ENCODE results near the gene TGM6. TPM values are rescaled to one million over a fixed set of nuclear protein-coding genes. Genes with fewer than 3 reads are reported as not detected.

Gene TGM6
- total and polyA plus RNA-seq, 9 donors = not detected

GRCh38 chr20:2473516-2473915, 92.8 kb downstream of the TGM6 start:
- TF ChIP-seq CTCF (IDR thresholded peaks at IDR 0.05) (no peak), EP300 (IDR thresholded peaks at IDR 0.05) (no peak), POLR2A (IDR thresholded peaks at IDR 0.05) (no peak)
- WGBS, 3 donors = 38 to 53% (median 42%) methylated on average over 4 of the region's 4 CpGs
- Histone ChIP-seq H3K4me3 (no peak overlapping the region), H3K36me3 (no peaks in the 10 kb centered on the region), H3K4me1 (ENCODE audit: insufficient read depth) (peaks cover 4% of the 10 kb centered on the region), H3K9me3 (no peaks in the 10 kb centered on the region), H3K27me3 (no peaks in the 10 kb centered on the region), H3K27ac (no peak overlapping the region)
- no peak for DNase-seq
- intact Hi-C loops (cut with DNase I) = no loop called here

- intact Hi-C loops (cut with DNase I) = no loop called here
- no peak for DNase-seq
Observed at GRCh38 chr20:2475850-2476741, 95.4 kb downstream of the TGM6 start.

GRCh38 chr20:2476742-2477615, 96.3 kb downstream of the TGM6 start:
- H3K27ac ChIP-seq = no peak overlapping the region
- no peaks in the 10 kb centered on the region for H3K9me3 ChIP-seq
- H3K4me3 ChIP-seq = no peak overlapping the region
- H3K27me3 ChIP-seq = no peaks in the 10 kb centered on the region
- WGBS, 3 donors = 85 to 93% (median 88%) methylated on average over 5 of the region's 5 CpGs
- DNase-seq = no peak
- no peaks in the 10 kb centered on the region for H3K36me3 ChIP-seq
- intact Hi-C loops (cut with DNase I) = no loop called here
- TF ChIP-seq CTCF (IDR thresholded peaks at IDR 0.05) = no peak
- TF ChIP-seq EP300 (IDR thresholded peaks at IDR 0.05) = no peak
- no peaks in the 10 kb centered on the region for H3K4me1 ChIP-seq (ENCODE audit: insufficient read depth)

More at GRCh38 chr20:2475850-2476741, 95.4 kb downstream of the TGM6 start:
- TF ChIP-seq CTCF (IDR thresholded peaks at IDR 0.05) (no peak), POLR2A (IDR thresholded peaks at IDR 0.05) (no peak), EP300 (IDR thresholded peaks at IDR 0.05) (no peak)
- no peak overlapping the region for H3K27ac ChIP-seq
- no peak overlapping the region for H3K4me3 ChIP-seq
- no peaks in the 10 kb centered on the region for H3K4me1 ChIP-seq (ENCODE audit: insufficient read depth)
- no peaks in the 10 kb centered on the region for H3K36me3 ChIP-seq
- 95 to 96% (median 96%) methylated on average over 9 of the region's 9 CpGs for WGBS, 3 donors
- no peaks in the 10 kb centered on the region for H3K27me3 ChIP-seq
- no peaks in the 10 kb centered on the region for H3K9me3 ChIP-seq

- intact Hi-C loops (cut with DNase I) = no loop called here
- Histone ChIP-seq H3K27ac (no peak overlapping the region), H3K4me1 (ENCODE audit: insufficient read depth) (no peaks in the 10 kb centered on the region), H3K36me3 (no peaks in the 10 kb centered on the region), H3K9me3 (no peaks in the 10 kb centered on the region), H3K4me3 (no peak overlapping the region), H3K27me3 (no peaks in the 10 kb centered on the region)
- no peak for DNase-seq
- TF ChIP-seq POLR2A (IDR thresholded peaks at IDR 0.05) = no peak
- TF ChIP-seq CTCF (IDR thresholded peaks at IDR 0.05) = no peak
- TF ChIP-seq EP300 (IDR thresholded peaks at IDR 0.05) = no peak
- 90 to 98% (median 96%) methylated on average over 2 of the region's 2 CpGs for WGBS, 3 donors
Observed at GRCh38 chr20:2480381-2480780, 99.7 kb downstream of the TGM6 start.

Small RNAs within 50 kb of the gene (small RNA-seq; reads per million reads assigned to genes)
- gene RF00019 = not detected

Other genes starting within 250 kb of the TGM6 start
- gene TGM3, start 84.9 kb upstream of the TGM6 start, total RNA-seq = under 1 TPM in 3 of 7 donors, not detected in 4; 0.10 to 0.46 (median 0.15) TPM
- under 1 TPM; 0.04 to 0.20 TPM for gene TGM3, start 84.9 kb upstream of the TGM6 start, polyA plus RNA-seq
- gene SNRPB, start 89.9 kb downstream of the TGM6 start, total RNA-seq = 100 to 1,000 TPM in 6 of 7 donors, 10 to 100 TPM in 1; 98.4 to 149 (median 117) TPM
- gene SNRPB, start 89.9 kb downstream of the TGM6 start, polyA plus RNA-seq = 100 to 1,000 TPM in 1 of 2 donors, 10 to 100 TPM in 1; 41.6 to 170 TPM
- gene ZNF343, start 128.0 kb downstream of the TGM6 start, total RNA-seq = 10 to 100 TPM in 5 of 7 donors, 1 to 10 TPM in 2; 5.2 to 16.5 (median 12.3) TPM
- gene ZNF343, start 128.0 kb downstream of the TGM6 start, polyA plus RNA-seq = 10 to 100 TPM in 1 of 2 donors, 1 to 10 TPM in 1; 8.0 to 13.5 TPM
- under 1 TPM in 3 of 7 donors, not detected in 4; 0.07 to 0.15 (median 0.07) TPM for gene TMC2, start 155.7 kb downstream of the TGM6 start, total RNA-seq
- under 1 TPM; 0.07 to 0.38 TPM for gene TMC2, start 155.7 kb downstream of the TGM6 start, polyA plus RNA-seq